ENCODE measurements around the gene NPB.

- TF ChIP-seq EZH2 (IDR thresholded peaks at IDR 0.05; ENCODE audit: borderline replicate concordance, insufficient read depth, low read depth, low read length, poor library complexity, severe bottlenecking) (no peak), CTCF (IDR thresholded peaks at IDR 0.05) (no peak)
Observed at GRCh38 chr17:81917565-81918332, 15.7 kb downstream of the NPB start, which contains the start of gene SIRT7.

Data from B cell (primary cell).